AG04449 (cell line): ENCODE results near the gene CFAP221.
"Not testable (repeated sequence)": the region's sequence is repeated elsewhere in the genome, so short reads cannot be mapped to it uniquely, and the experiment has no call there.

Source experiments
- CTCF ChIA-PET: fragments of 350-600 bp; formaldehyde crosslinking; extraction: SDS; loops from one replicate; lab custom pipeline; 2021; ENCODE audit warnings: antibody characterized with exemption; lab: Yijun Ruan, JAX
- POLR2A ChIA-PET: fragments of 400-600, 350-600 bp; formaldehyde crosslinking; extraction: SDS; loops from one replicate; lab custom pipeline; 2020; ENCODE audit warnings: antibody characterized with exemption, inconsistent platforms; lab: Yijun Ruan, JAX
- DNase-seq: peaks from one replicate; pipeline ENCODE4 v3.0.0-alpha.2; 2010; ENCODE audit warnings: low read depth, low spot score
- H3K4me3 ChIP-seq: 2 replicates; pipeline ENCODE4 v1.5.1; 2011; ENCODE audit warnings: low read depth, mild to moderate bottlenecking, control low read depth, low read length
- CTCF ChIP-seq: IDR thresholded peaks from one replicate; pipeline ENCODE4 v1.5.1; 2011; ENCODE audit warnings: mild to moderate bottlenecking, moderate library complexity, low read length, control low read depth, inconsistent platforms; ENCODE audit not compliant: insufficient read depth; ENCODE audit errors: missing control alignments

CFAP221 gene

DNA sequence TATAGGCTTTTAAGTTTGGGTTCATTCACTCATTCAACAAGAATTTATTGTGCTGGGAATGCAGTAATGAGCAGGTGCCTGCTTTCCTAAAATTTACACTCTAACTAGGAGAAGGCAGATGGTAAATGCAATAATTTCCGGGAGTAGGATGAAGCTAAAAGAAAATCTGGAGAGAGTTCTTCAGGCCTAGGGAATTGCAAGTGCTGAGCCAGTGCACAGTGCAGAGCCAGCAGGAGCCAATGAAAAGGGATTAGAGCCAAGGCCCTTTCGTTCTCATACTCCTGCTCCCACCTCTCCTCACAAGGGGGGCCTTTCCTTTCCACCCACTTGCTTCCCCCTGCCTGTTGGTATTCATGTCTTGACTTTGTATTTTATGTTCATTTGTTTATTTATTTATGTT is 55.1 kb downstream of the CFAP221 start:
- ChIA-PET POLR2A (no interaction called here), CTCF (no interaction called here)
- DNase-seq = no peak
- TF ChIP-seq CTCF = no peak
- H3K4me3 ChIP-seq = no peak overlapping the region

GRCh38 chr2:119605096-119605495 is 60.8 kb downstream of the CFAP221 start:
- DNase-seq = no peak
- CTCF ChIA-PET = no interaction called here
- no peak for TF ChIP-seq CTCF
- POLR2A ChIA-PET = no interaction called here
- H3K4me3 ChIP-seq = no peak overlapping the region

GRCh38 chr2:119606674-119607073 is 62.4 kb downstream of the CFAP221 start:
- ChIA-PET POLR2A (no interaction called here), CTCF (no interaction called here)
- H3K4me3 ChIP-seq = no peak overlapping the region
- TF ChIP-seq CTCF = no peak
- DNase-seq = no peak

DNA sequence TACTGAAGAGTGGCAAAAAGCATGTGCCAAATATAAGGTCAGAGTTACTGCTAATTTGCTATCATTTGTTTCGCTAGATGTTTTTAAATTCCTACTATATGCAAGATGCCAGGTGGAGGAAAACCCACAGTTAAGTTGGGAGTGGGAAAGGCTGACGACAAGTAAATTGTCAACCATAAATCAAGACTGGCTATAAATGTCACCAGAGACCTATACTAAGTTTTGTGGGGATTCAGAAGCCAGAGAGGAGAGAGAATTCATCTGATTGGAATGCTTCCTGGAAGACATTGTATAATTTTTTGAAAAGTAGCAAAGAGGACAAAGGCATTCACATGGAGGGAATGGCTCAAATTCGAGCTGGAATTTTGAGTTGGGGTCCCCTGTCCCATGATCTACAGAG is 64.3 kb downstream of the CFAP221 start:
- no peak for DNase-seq
- ChIA-PET POLR2A (no interaction called here), CTCF (no interaction called here)
- no peak overlapping the region for H3K4me3 ChIP-seq
- no peak for TF ChIP-seq CTCF

- POLR2A ChIA-PET = no interaction called here
- CTCF ChIA-PET = no interaction called here
- DNase-seq = no peak
These were observed 65.1 kb downstream of the CFAP221 start for GRCh38 chr2:119609337-119609736.

DNA sequence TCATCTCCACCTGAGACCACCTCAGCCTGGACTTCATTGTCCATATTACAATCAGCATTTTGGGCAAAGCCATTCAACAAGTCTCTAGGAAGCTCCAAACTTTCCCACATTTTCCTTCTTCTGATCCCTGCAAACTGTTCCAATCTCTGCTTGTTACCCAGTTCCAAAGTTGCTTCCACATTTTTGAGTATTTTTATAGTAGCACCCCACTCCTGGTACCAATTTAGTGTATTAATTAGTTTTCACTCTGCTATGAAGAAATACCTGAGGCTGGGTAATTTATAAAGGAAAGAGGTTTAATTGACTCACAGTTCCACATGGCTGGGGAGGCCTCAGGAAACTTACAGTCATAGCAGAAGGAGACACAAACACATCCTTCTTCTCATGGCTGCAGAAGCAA is 69.9 kb downstream of the CFAP221 start:
- DNase-seq, CTCF ChIA-PET, POLR2A ChIA-PET, H3K4me3 ChIP-seq: not testable (repeated sequence)

More at GRCh38 chr2:119609337-119609736, 65.1 kb downstream of the CFAP221 start:
- no peak for TF ChIP-seq CTCF
- no peak overlapping the region for H3K4me3 ChIP-seq

- ChIA-PET POLR2A (no interaction called here), CTCF (no interaction called here)
- no peak overlapping the region for H3K4me3 ChIP-seq
- DNase-seq = no peak
- TF ChIP-seq CTCF = no peak
These were observed 72.2 kb downstream of the CFAP221 start for GRCh38 chr2:119616421-119616820.
